GM13976 (cell line): ENCODE results near the gene EPS15.
A peak's percentile ranks its signal among the peaks of the same experiment; 100 is the strongest.

Source experiments
- DNase-seq: peaks from one replicate; pipeline ENCODE4 v3.0.0; 2012; ENCODE audit warnings: low spot score
- CTCF ChIP-seq: IDR thresholded peaks from 2 replicates; pipeline ENCODE4 v1.5.1; 2012; ENCODE audit warnings: borderline replicate concordance, mild to moderate bottlenecking; ENCODE audit not compliant: insufficient read depth; ENCODE audit errors: extremely low read depth, missing control alignments, control extremely low read depth
- in situ Hi-C: fragments of 300-500 bp; cut with MboI; formaldehyde crosslinking; loops from one replicate; pipeline ENCODE4 v1.12.0; 2022; ENCODE audit warnings: low sequenced_read_pairs, mixed read lengths, inconsistent platforms; ENCODE audit not compliant: unreplicated experiment

Gene EPS15

GRCh38 chr1:51543858-51544257, 24.8 kb upstream of the EPS15 start:
- TF ChIP-seq CTCF: no peak
- DNase-seq: no peak
- in situ Hi-C loops: loop anchor here (25.0 kb wide), 1 partner anchor 582 kb away; the partner anchor contains the start of genes CDKN2C and FAF1

- no peak for DNase-seq
- no peak for TF ChIP-seq CTCF
- in situ Hi-C loops: loop anchor here (25.0 kb wide), 1 partner anchor 580 kb away; the partner anchor contains the start of genes CDKN2C and FAF1
These were observed 23.3 kb upstream of the EPS15 start for GRCh38 chr1:51542158-51542953.

- in situ Hi-C loops: loop anchor here (25.0 kb wide), 1 partner anchor 579 kb away; the partner anchor contains the start of genes CDKN2C and FAF1
- DNase-seq: no peak
- TF ChIP-seq CTCF: no peak
These were observed 22.4 kb upstream of the EPS15 start for GRCh38 chr1:51541313-51542050.

GRCh38 chr1:51537568-51537967, 18.5 kb upstream of the EPS15 start:
- in situ Hi-C loops: loop anchor here (25.0 kb wide), 1 partner anchor 575 kb away; the partner anchor contains the start of genes CDKN2C and FAF1

GRCh38 chr1:51535006-51535592, 16.0 kb upstream of the EPS15 start:
- no peak for DNase-seq

More at GRCh38 chr1:51537568-51537967, 18.5 kb upstream of the EPS15 start:
- TF ChIP-seq CTCF: no peak
- no peak for DNase-seq

More at GRCh38 chr1:51535006-51535592, 16.0 kb upstream of the EPS15 start:
- TF ChIP-seq CTCF: peak; percentile 78
- in situ Hi-C loops: loop anchor here (25.0 kb wide), 1 partner anchor 573 kb away; the partner anchor contains the start of genes CDKN2C and FAF1
